H9 (cell line): ENCODE measurements around the gene ACTRT3. TPM values are rescaled to one million over a fixed set of nuclear protein-coding genes. Genes with fewer than 3 reads are reported as not detected.
"Not testable (repeated sequence)": the region's sequence is repeated elsewhere in the genome, so short reads cannot be mapped to it uniquely, and the experiment has no call there.

Source experiments
- DNase-seq: peaks from one replicate; pipeline ENCODE4 v3.0.0-alpha.2; 2017
- H2AFZ ChIP-seq: one replicate; pipeline ENCODE4 v1.6.1; 2013; ENCODE audit warnings: mild to moderate bottlenecking, low read length, control low read depth, moderate library complexity
- H2AK5ac ChIP-seq: 2 replicates; pipeline ENCODE4 v1.6.1; 2013; ENCODE audit warnings: low read length, control low read depth, mixed read lengths; ENCODE audit not compliant: insufficient read length
- H2BK120ac ChIP-seq: one replicate; pipeline ENCODE4 v1.6.1; 2013; ENCODE audit warnings: low read depth, mild to moderate bottlenecking, low read length, control low read depth, inconsistent platforms; ENCODE audit not compliant: poor library complexity, severe bottlenecking
- H2BK12ac ChIP-seq: 2 replicates; pipeline ENCODE4 v1.6.1; 2013; ENCODE audit warnings: low read length, control low read depth, mixed read lengths, low read depth; ENCODE audit not compliant: insufficient read length
- H2BK15ac ChIP-seq: 2 replicates; pipeline ENCODE4 v1.6.1; 2013; ENCODE audit warnings: low read depth, low read length, control low read depth
- H2BK20ac ChIP-seq: one replicate; pipeline ENCODE4 v1.6.1; 2013; ENCODE audit warnings: low read depth, mild to moderate bottlenecking, low read length, control low read depth, inconsistent platforms; ENCODE audit not compliant: poor library complexity, severe bottlenecking
- H2BK5ac ChIP-seq: 2 replicates; pipeline ENCODE4 v1.6.1; 2013; ENCODE audit warnings: low read length, control low read depth, mixed read lengths; ENCODE audit not compliant: insufficient read length
- H3K14ac ChIP-seq: 2 replicates; pipeline ENCODE4 v1.6.1; 2013; ENCODE audit warnings: low read length, control low read depth; ENCODE audit not compliant: insufficient read depth
- H3K18ac ChIP-seq: 2 replicates; pipeline ENCODE4 v1.6.1; 2013; ENCODE audit warnings: low read depth, mild to moderate bottlenecking, mixed read lengths, low read length, control low read depth; ENCODE audit not compliant: insufficient read length
- H3K23ac ChIP-seq: 2 replicates; pipeline ENCODE4 v1.6.1; 2013; ENCODE audit warnings: low read length, control low read depth, mixed read lengths, low read depth; ENCODE audit not compliant: insufficient read length
- H3K23me2 ChIP-seq: 2 replicates; pipeline ENCODE4 v1.6.1; 2013; ENCODE audit warnings: low read depth, mild to moderate bottlenecking, mixed read lengths, low read length, control low read depth; ENCODE audit not compliant: insufficient read length, poor library complexity, severe bottlenecking
- H3K27ac ChIP-seq: 2 replicates; pipeline ENCODE4 v1.5.1; 2013; ENCODE audit warnings: low read length, control low read depth, mixed read lengths, low read depth; ENCODE audit not compliant: insufficient read length
- H3K27me3 ChIP-seq: 2 replicates; pipeline ENCODE4 v1.6.1; 2013; ENCODE audit warnings: low read length, control low read depth, inconsistent platforms; ENCODE audit not compliant: insufficient read depth
- H3K4ac ChIP-seq: 2 replicates; pipeline ENCODE4 v1.6.1; 2013; ENCODE audit warnings: low read depth, mild to moderate bottlenecking, control low read depth, inconsistent platforms, low read length, moderate library complexity
- H3K4me1 ChIP-seq: 2 replicates; pipeline ENCODE4 v1.6.1; 2013; ENCODE audit warnings: low read length, control low read depth, inconsistent platforms; ENCODE audit not compliant: insufficient read depth
- H3K4me2 ChIP-seq: 2 replicates; pipeline ENCODE4 v1.6.1; 2013; ENCODE audit warnings: low read length, control low read depth, mixed read lengths; ENCODE audit not compliant: insufficient read length, insufficient read depth
- H3K56ac ChIP-seq: 2 replicates; pipeline ENCODE4 v1.6.1; 2013; ENCODE audit warnings: low read depth, mild to moderate bottlenecking, mixed read lengths, low read length, control low read depth; ENCODE audit not compliant: insufficient read length
- H3K79me1 ChIP-seq: 2 replicates; pipeline ENCODE4 v1.6.1; 2013; ENCODE audit warnings: low read depth, mild to moderate bottlenecking, moderate library complexity, low read length, control low read depth, inconsistent platforms; ENCODE audit not compliant: insufficient read depth, poor library complexity, severe bottlenecking
- H3K79me2 ChIP-seq: 2 replicates; pipeline ENCODE4 v1.6.1; 2013; ENCODE audit warnings: low read length, control low read depth, inconsistent platforms; ENCODE audit not compliant: insufficient read depth
- H3K9ac ChIP-seq: 2 replicates; pipeline ENCODE4 v1.6.1; 2013; ENCODE audit warnings: low read length, control low read depth, mixed read lengths; ENCODE audit not compliant: insufficient read length; ENCODE audit errors: extremely low read depth
- H3K9me3 ChIP-seq: one replicate; pipeline ENCODE4 v1.6.1; 2013; ENCODE audit warnings: low read depth, low read length, inconsistent platforms; ENCODE audit not compliant: control insufficient read depth
- H3T11ph ChIP-seq: one replicate; pipeline ENCODE4 v1.6.1; 2013; ENCODE audit warnings: mild to moderate bottlenecking, low read length, control low read depth, inconsistent platforms
- H4K20me1 ChIP-seq: one replicate; pipeline ENCODE4 v1.6.1; 2013; ENCODE audit not compliant: control insufficient read depth, insufficient read length, insufficient read depth
- H4K5ac ChIP-seq: 2 replicates; pipeline ENCODE4 v1.6.1; 2013; ENCODE audit warnings: low read depth, mild to moderate bottlenecking, mixed read lengths, low read length, control low read depth; ENCODE audit not compliant: insufficient read length
- H4K8ac ChIP-seq: replicated peaks from 2 replicates; pipeline ENCODE4 v1.6.1; 2013; ENCODE audit warnings: low read length, control low read depth, mixed read lengths, low read depth; ENCODE audit not compliant: insufficient read length
- H4K91ac ChIP-seq: 2 replicates; pipeline ENCODE4 v1.6.1; 2013; ENCODE audit warnings: low read depth, mild to moderate bottlenecking, moderate library complexity, mixed read lengths, low read length, control low read depth; ENCODE audit not compliant: insufficient read length
- H3K27ac Mint-ChIP-seq, 3 experiments: 2 replicates in 2 of 3; 3 replicates in 1 of 3; pipeline ENCODE4 v1.8.0; 2020 to 2021; ENCODE audit warnings: mixed read lengths in 3 of 3, mild to moderate bottlenecking in 1 of 3, moderate library complexity in 1 of 3
- H3K27me3 Mint-ChIP-seq: 2 replicates; pipeline ENCODE4 v1.8.0; 2021; ENCODE audit warnings: low read depth, mild to moderate bottlenecking, moderate library complexity, mixed read lengths
- H3K36me3 Mint-ChIP-seq, 3 experiments: 2 replicates in 2 of 3; 3 replicates in 1 of 3; pipeline ENCODE4 v1.8.0; 2020 to 2021; ENCODE audit warnings: low read depth in 3 of 3, mixed read lengths in 3 of 3; ENCODE audit not compliant: insufficient read depth in 1 of 3
- H3K4me1 Mint-ChIP-seq, 2 experiments: 2 replicates each; pipeline ENCODE4 v1.8.0; 2020; ENCODE audit warnings: mixed read lengths in 2 of 2
- H3K4me3 Mint-ChIP-seq, 2 experiments: 2 replicates in 1 of 2; 3 replicates in 1 of 2; pipeline ENCODE4 v1.8.0; 2020 to 2021; ENCODE audit warnings: mild to moderate bottlenecking in 2 of 2, mixed read lengths in 2 of 2, moderate library complexity in 1 of 2
- H3K9me3 Mint-ChIP-seq, 2 experiments: 2 replicates in 1 of 2; 3 replicates in 1 of 2; pipeline ENCODE4 v1.8.0; 2020; ENCODE audit warnings: mild to moderate bottlenecking in 2 of 2, mixed read lengths in 2 of 2, moderate library complexity in 1 of 2
- WGBS: extraction: QIAGEN DNeasy Blood & Tissue Kit; methylation state at CpG from one replicate; pipeline ENCODE4 v1.1.7; 2013; ENCODE audit warnings: missing lambda C conversion rate, low lambda C conversion rate, mixed read lengths; ENCODE audit not compliant: insufficient read length; ENCODE audit errors: extremely low coverage; 5-methylcytosine and 5-hydroxymethylcytosine counted together
- total RNA-seq: library from RNA; stranded (reverse); gene quantifications from 2 replicates; pipeline ENCODE4 v1.2.1, GENCODE V29; 2021
- TF ChIP-seq, protein P1 (sequence below): fragments of 200-600 bp; sonication (generic); conservative IDR thresholded peaks from 3 replicates; pipeline ENCODE4 v1.8.0; 2021; ENCODE audit warnings: antibody characterized with exemption, mild to moderate bottlenecking

Gene ACTRT3
- total RNA-seq, 1 experiment from 2014 or later: 5.9 TPM

DNA sequence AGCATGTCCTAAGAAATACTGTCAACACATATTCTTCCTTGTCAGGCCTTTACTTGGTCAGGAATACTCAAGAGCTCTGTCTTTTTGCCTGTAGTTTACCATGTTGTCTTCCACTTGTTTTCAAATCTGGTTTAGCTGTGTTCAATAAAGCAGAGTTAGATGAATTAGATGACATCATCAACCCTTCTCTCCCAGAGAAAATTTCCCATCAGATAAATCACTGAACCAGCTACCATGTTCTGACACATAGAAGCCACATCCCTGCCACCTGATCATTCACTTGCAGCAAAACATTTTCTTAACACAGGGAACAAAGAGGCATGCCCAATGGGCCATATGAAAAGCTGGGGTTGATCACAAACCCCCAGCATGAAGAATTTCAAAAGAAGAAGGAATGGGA lies 46.6 kb downstream of the ACTRT3 start:
- H3K27ac ChIP-seq: no peak overlapping the region

DNA sequence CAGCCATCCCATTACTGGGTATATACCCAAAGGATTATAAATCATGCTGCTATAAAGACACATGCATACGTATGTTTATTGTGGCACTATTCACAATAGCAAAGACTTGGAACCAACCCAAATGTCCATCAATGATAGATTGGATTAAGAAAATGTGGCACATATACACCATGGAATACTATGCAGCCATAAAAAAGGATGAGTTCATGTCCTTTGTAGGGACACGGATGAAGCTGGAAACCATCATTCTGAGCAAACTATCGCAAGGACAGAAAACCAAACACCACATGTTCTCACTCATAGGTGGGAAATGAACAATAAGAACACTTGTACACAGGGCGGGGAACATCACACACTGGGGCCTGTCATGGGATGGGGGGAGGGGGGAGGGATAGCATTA lies 50.9 kb downstream of the ACTRT3 start:
- H3K56ac ChIP-seq, H3K4ac ChIP-seq, H2AK5ac ChIP-seq, H2BK120ac ChIP-seq, H3K36me3 Mint-ChIP-seq, H3K23me2 ChIP-seq, H2BK15ac ChIP-seq, H3K27me3 Mint-ChIP-seq, H3K9me3 ChIP-seq, H3K4me1 Mint-ChIP-seq, H2BK5ac ChIP-seq, H3K23ac ChIP-seq, H4K91ac ChIP-seq, H4K8ac ChIP-seq, H3K79me1 ChIP-seq, H3K9me3 Mint-ChIP-seq, H3K79me2 ChIP-seq, H3K9ac ChIP-seq, H4K20me1 ChIP-seq, H3K27ac ChIP-seq, H3K4me2 ChIP-seq, H3K14ac ChIP-seq, H3K4me3 Mint-ChIP-seq, H4K5ac ChIP-seq, DNase-seq, H3K18ac ChIP-seq, H3K27me3 ChIP-seq, H2BK20ac ChIP-seq, H2AFZ ChIP-seq, H2BK12ac ChIP-seq, H3K27ac Mint-ChIP-seq, H3T11ph ChIP-seq, H3K4me1 ChIP-seq: not testable (repeated sequence)
- no CpG with 5 or more reads among the region's 4 CpGs for WGBS

More for the DNA sequence above, 46.6 kb downstream of the ACTRT3 start:
- no peaks in the 10 kb centered on the region for H3K4me1 Mint-ChIP-seq
- no peak overlapping the region for H3K18ac ChIP-seq
- no peaks in the 10 kb centered on the region for H4K20me1 ChIP-seq
- H3K4me1 ChIP-seq: no peaks in the 10 kb centered on the region
- H3K4me3 Mint-ChIP-seq: no peak overlapping the region
- TF ChIP-seq, protein P1, sequence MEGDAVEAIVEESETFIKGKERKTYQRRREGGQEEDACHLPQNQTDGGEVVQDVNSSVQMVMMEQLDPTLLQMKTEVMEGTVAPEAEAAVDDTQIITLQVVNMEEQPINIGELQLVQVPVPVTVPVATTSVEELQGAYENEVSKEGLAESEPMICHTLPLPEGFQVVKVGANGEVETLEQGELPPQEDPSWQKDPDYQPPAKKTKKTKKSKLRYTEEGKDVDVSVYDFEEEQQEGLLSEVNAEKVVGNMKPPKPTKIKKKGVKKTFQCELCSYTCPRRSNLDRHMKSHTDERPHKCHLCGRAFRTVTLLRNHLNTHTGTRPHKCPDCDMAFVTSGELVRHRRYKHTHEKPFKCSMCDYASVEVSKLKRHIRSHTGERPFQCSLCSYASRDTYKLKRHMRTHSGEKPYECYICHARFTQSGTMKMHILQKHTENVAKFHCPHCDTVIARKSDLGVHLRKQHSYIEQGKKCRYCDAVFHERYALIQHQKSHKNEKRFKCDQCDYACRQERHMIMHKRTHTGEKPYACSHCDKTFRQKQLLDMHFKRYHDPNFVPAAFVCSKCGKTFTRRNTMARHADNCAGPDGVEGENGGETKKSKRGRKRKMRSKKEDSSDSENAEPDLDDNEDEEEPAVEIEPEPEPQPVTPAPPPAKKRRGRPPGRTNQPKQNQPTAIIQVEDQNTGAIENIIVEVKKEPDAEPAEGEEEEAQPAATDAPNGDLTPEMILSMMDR: no peak
- H3K56ac ChIP-seq: no peak overlapping the region
- H2AK5ac ChIP-seq: no peak overlapping the region
- no peak overlapping the region for H4K91ac ChIP-seq
- H4K8ac ChIP-seq: no peak overlapping the region
- H3K4ac ChIP-seq: no peak overlapping the region
- no peak overlapping the region for H2BK12ac ChIP-seq
- no peak overlapping the region for H3T11ph ChIP-seq
- H3K23ac ChIP-seq: no peak overlapping the region
- no peaks in the 10 kb centered on the region for H3K36me3 Mint-ChIP-seq
- no peaks in the 10 kb centered on the region for H3K79me2 ChIP-seq
- H2BK20ac ChIP-seq: no peak overlapping the region
- no peaks in the 10 kb centered on the region for H3K9me3 ChIP-seq
- no peak overlapping the region for H3K14ac ChIP-seq
- no peak overlapping the region for H3K27ac Mint-ChIP-seq
- H2AFZ ChIP-seq: no peak overlapping the region
- H2BK15ac ChIP-seq: no peak overlapping the region
- no peaks in the 10 kb centered on the region for H3K23me2 ChIP-seq
- no peak overlapping the region for H2BK5ac ChIP-seq
- no peak overlapping the region for H3K4me2 ChIP-seq
- no peak overlapping the region for H2BK120ac ChIP-seq
- no peaks in the 10 kb centered on the region; the same call in 1 of the 2 replicates for H3K27me3 Mint-ChIP-seq
- no peak for DNase-seq
- peaks cover 3 to 7% of the 10 kb centered on the region in 2 experiments; a peak in 2 of 5 replicates for H3K9me3 Mint-ChIP-seq
- no peaks in the 10 kb centered on the region for H3K27me3 ChIP-seq
- H3K9ac ChIP-seq: no peak overlapping the region
- H3K79me1 ChIP-seq: no peaks in the 10 kb centered on the region
- no peak overlapping the region for H4K5ac ChIP-seq
